CD4-positive, alpha-beta T cell treated with Interleukin-17A for 4 hours (primary cell): ENCODE measurements around the gene ZNF624.
"Not testable (repeated sequence)": the region's sequence is repeated elsewhere in the genome, so short reads cannot be mapped to it uniquely, and the experiment has no call there.

Source experiments
- DNase-seq: peaks from one replicate; pipeline ENCODE4 v3.0.0-alpha.2; 2020; ENCODE audit warnings: mixed read lengths

ZNF624 gene

DNA sequence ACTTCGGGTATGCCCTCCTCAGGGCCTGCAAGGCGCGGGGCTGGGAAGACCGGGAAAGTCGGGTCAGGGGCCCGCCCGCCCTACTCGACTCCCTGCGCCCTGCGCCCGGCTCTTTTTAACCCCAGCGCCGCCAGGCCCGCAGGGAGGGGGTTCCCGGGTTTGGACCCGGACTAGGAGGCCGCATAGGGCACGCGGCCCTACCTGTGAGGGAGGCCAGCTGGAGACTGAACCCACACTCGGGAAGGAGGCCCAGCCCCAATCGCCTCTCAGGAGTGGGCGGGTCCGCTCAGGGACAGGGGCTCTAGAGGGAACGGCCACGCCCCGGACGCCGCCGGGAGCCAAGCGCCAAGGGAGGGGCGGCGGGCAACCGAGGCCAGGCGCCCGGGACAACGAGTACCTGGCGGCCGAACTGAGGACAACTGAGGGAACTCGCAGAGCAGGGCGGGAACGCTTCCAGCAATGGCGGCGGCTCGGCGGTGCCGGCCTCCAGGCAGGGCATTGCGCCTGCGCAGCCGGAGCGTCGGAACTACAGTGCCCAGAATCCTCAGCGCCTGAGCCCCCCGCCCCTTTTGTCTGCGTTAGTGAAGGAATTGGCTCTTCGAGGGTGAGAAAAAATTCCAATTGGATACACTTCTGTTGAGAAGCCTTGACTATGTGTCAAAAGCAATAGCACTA is at the start of gene ZNF624:
ZNF624 (minus strand) TSS at position 484 of the 675 bp plus-strand sequence.
- DNase-seq, result peak; percentile 93

DNA sequence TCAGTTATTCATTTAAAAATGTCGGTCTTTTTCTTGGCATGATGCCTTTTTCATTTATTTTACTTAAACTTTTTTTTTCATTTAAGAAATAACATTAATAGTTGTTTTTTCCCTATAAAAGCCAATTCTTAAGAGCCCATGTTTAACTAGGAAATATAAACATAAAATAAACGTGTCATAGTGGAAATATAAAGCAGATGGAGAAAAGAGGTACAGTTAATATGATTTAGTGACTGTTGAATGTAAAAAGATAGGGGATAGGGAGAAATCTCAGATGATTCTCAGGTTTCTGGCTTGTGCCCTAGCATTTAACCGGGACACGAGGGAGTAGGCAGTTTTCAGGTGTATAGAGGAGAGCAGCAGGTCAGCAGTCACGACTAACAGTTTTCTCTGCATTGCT is 44.0 kb upstream of the ZNF624 start:
- not testable (repeated sequence) for DNase-seq

DNA sequence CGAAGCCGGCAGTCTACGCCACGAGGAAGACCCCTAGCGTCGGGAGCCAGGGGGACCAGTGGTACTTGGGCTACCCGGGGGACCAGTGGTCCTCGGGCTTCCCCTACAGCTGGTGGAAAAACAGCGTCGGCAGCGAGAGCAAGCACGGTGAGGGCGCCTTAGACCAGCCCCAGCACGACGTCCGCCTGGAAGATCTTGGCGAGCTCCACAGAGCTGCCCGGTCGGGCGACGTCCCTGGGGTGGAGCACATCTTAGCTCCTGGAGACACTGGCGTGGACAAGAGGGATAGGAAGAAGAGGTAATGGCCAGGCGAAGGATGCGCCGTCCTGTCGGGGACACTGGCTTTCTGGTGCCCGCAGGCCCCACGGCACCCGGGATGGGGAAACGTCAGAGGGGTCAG is 36.8 kb upstream of the ZNF624 start:
- DNase-seq, result peak; percentile 3

DNA sequence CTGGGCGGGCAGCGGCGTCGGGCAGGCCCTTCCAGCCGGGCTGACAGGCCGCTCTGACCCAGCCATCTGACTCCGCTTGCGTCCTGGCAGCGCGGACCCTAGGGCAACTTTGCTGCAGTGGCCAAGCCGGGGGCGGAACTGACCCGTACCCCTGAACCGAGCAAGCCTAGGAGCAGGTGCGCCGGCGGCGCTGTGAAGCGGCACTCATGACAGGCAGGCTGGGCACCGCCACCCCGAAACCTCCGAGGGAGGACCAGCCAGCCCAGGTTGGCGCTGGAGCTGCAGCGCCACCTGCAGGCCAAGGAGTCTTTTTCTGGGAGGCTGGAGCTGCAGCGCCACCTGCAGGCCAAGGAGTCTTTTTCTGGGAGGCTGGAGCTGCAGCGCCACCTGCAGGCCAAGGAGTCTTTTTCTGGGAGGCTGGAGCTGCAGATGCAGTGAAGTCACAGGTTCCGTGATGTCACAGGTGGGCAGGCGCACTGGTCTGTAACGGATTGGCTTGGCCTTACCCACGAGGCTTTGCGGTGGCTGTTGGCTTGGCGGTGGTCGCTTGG is 36.2 kb upstream of the ZNF624 start, which contains the start of gene CCDC144A:
CCDC144A (plus strand) TSS at position 511 of the 551 bp plus-strand sequence. CDS start 160 bp downstream, outside the sequence.
- peak; percentile 75 for DNase-seq

GRCh38 chr17:16687151-16687550 is 33.5 kb upstream of the ZNF624 start:
- not testable (repeated sequence) for DNase-seq

- not testable (repeated sequence) for DNase-seq
These were observed 32.4 kb upstream of the ZNF624 start for GRCh38 chr17:16686019-16686418.

DNA sequence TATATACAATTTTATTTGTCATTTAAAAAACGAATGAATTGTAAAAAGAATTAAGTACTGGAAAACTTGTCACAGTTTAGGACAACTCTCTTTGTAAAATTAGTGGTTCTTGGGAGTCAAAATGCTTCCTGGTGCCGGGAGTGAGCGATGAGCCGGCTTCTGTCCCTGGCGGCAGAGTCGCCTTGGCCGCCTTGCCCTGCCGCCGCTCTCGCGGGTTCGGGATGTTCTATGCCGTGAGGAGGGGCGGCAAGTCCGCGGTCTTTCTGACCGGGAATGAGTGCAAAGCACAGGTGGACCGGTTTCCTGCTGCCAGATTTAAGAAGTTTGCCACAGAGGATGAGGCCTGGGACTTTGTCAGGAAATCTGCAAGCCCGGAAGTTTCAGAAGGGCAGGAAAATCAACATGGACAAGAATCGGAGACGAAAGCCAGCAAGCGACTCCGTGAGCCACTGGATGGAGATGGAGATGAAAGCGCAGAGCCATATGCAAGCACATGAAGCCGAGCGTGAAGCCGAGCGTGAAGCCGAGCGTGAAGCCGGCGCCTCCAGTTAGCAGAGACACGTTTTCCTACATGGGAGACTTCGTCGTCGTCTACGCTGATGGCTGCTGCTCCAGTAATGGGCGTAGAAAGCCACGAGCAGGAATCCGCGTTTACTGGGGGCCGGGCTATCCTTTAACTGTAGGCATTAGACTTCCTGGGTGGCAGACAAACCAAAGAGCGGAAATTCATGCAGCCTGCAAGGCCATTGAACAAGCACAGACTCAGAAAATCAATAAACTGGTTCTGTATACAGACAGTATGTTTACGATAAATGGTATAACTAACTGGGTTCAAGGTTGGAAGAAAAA is 29.9 kb upstream of the ZNF624 start:
- DNase-seq, result not testable (repeated sequence)

DNA sequence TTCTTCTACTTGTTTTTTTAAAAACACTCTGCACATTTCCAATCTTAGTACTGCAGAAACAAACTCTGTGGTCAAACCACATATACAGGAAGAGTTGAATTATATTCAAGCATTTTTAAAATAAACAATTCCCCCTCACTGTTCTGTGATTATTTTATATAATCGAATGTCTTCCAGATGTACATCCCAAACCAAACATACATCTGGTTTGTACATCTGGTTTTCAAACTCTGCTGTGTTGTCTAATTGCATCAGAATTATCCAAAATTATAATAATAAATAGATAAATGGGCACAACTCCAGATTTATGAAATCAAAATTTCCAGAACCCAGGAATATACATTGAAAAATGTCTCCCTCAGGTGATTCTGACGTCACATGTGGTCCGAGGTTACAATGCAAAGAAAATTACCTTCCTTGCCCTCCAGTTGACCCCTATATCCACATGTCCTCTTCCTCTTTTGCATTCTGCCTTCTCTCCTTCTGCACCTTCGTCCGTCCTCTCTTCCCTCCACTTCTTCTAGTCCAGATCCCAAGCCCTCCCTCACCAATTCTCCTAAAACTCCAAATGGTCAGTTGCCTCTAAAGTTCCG is 23.1 kb upstream of the ZNF624 start:
- DNase-seq, result no peak

DNA sequence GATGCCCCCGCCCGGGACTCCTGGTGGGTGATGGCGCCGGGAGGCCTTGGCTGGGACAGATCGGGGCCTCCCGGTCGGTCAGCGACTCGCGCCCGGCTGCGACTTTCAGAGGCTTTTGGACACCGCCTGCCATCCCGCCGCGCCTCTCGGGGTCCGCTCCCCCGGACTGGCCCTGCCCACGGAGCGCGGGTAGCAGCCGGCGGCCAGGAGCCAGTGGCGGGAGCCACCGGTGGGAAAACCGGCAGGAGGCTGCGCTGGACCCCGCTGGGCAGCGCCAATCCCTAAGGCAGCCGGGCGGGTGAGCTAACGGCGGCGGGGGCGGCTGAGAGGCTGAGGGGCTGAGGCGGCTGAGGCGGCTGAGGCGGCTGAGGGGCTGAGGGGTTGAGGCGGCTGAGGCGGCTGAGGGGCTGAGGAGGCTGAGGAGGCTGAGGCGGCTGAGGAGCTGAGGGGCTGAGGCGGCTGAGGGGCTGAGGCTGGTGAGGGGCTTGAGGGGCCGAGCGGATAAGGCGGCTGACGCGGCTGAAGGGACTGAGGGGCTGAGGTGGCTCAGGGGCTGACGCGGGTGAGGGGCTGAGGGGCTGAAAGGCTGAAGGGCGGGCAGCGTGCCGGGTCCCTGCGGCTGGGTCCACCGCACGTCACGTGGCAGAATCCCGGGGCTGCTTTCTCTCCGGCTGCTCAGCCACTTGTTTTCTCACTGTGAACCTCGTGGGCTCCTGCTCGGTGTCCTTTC is 13.4 kb upstream of the ZNF624 start:
- peak; percentile 15 for DNase-seq

DNA sequence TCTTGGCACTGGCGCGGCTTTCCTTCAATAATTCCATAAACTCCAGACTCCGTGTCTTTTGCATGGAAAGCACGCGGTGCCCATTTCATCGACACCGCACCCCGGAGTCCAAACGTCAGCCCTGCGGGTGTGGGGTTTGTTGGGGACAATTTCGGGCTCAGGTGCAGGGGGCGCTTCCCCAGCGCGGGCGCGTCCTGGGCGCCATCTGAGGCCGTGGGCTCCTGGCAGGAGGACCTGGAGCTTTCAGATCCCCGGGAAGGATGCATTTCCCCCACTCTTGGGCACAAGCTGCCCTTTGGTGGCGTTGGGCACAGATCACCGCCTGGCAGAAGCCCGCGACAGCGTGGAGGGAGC is 12.9 kb upstream of the ZNF624 start:
- DNase-seq, result not testable (repeated sequence)

- DNase-seq, result no peak
These were observed 9.3 kb upstream of the ZNF624 start for GRCh38 chr17:16662936-16663335.

- DNase-seq, result no peak
These were observed 7.6 kb upstream of the ZNF624 start for GRCh38 chr17:16661217-16661616.

DNA sequence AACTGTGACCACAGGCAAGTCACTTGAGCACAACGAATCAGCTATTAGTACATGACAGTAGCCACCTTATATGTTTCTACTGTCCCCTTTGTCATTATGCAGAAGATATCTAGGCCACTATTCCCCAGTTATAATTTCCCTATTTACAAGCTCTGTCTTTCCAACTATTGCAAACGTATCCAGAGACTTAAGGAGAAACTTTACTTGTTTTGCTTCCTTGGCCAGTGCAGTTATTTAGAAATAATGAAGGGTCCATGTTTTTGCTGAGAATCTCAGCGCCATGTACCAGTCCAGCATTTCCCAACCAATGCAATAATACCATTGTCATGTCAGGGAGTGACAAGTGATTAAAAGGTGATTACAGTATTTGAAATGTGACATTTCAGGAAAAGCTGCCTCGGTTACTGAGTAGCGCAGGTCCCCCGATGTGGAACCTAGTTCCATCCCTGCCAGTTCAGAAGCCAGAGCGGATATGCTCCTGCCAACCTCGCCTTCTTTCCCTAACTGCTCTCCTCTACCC is 743 bp downstream of the ZNF624 start:
- DNase-seq, result no peak

DNA sequence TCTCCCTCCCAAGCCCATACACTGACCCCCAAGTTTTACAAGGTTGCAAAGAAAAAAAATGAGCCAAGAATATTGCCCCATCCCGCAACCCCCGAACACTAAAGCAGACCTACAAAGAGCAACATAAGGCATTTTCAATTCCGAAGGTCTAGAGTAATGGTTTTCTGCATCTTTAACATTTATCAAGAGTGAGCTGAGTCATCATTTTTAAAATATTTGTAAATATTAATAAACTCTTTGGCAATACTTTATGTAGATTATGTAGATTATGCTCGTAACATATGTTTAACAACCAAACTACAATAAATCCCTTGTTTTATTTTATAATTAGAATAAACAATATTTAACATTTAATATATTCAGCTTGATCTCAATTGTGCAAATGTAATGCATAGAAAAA is 1.4 kb downstream of the ZNF624 start:
- DNase-seq, result no peak

- no peak for DNase-seq
These were observed 4.1 kb downstream of the ZNF624 start for GRCh38 chr17:16649585-16649984.

GRCh38 chr17:16639438-16639837 is 14.2 kb downstream of the ZNF624 start:
- no peak for DNase-seq

GRCh38 chr17:16623282-16623681 is 30.4 kb downstream of the ZNF624 start:
- no peak for DNase-seq

GRCh38 chr17:16622540-16623277 is 30.9 kb downstream of the ZNF624 start:
- no peak for DNase-seq

DNA sequence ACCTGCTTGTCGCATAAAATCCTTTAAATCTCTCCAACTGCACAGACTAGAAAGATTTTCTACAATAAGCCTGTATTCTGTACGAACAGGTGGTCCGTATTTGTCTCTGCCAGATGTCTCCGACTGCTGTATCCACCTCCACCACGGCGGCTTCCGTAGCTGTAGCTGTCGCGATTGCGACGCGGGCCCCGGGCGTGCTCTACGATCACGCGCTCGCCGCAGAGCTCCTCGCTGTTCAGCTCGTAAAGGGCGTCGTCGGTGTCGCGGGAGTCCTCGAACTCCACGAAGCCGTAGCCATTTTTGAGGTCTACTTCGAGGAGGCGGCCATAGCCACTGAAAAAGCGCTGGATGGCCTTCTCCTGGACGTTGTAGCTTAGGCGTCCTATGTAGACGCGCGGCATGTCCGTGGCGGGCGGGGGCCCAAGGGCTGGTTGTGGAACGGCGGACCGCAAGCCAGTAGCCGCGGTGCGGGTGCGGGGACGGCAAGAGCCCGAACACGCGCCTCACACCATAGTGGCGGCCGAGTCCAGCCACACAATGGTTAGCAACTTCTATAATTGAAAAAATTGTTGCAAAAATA is 36.1 kb downstream of the ZNF624 start:
- no peak for DNase-seq

DNA sequence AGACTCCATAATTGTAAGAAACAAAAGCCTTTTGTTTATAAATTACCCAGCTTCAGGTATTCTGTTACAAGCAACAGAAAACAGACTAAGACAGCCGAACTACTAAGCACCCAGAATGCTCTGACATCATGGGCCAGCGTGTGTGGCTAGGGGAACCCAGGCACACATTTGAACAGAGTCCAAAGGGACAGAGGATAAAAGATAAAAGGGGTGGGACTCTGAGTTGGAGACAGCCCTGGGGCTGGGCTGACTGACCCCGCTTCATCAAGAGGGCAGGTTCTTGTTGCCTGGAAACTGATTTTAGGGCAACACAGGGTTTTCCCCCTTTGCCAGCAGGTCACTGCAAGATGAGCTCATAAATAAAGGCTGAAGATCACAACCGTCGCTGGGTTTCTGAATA is 54.1 kb downstream of the ZNF624 start:
- no peak for DNase-seq

DNA sequence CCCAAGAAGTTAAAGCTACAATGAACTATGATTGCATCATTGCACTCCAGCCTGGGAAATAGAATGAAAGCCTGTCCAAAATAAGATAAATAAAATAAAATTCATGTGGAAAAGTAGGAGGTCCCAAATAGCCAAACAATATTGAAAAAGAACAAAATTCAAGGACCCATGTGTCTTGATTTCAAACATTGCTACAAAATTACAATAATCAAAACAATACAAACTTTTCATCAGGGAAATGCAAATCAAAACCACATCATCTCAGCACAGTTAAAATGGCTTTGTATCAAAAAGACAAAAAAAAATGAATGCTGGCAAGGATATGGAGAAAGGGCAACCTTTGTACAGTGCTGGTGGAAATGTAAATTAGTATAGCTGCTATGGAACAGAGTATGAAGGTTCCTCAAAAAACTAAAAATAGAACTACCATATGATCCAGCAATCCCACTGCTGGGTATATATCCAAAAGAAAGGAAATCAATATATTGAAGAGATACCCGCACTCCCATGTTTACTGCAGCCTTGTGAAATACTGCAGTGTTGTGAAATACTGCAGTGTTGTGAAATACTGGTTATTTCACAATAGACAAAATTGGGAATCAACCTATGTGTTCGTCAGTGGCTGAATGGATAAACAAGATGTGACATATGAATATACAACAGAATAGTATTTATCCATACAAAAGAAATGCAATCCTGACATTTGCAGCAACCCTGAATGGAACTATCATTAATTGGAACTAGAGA is 60.1 kb downstream of the ZNF624 start:
- DNase-seq, result no peak
